ENCODE results near the gene CD24.

CD24 gene

DNA sequence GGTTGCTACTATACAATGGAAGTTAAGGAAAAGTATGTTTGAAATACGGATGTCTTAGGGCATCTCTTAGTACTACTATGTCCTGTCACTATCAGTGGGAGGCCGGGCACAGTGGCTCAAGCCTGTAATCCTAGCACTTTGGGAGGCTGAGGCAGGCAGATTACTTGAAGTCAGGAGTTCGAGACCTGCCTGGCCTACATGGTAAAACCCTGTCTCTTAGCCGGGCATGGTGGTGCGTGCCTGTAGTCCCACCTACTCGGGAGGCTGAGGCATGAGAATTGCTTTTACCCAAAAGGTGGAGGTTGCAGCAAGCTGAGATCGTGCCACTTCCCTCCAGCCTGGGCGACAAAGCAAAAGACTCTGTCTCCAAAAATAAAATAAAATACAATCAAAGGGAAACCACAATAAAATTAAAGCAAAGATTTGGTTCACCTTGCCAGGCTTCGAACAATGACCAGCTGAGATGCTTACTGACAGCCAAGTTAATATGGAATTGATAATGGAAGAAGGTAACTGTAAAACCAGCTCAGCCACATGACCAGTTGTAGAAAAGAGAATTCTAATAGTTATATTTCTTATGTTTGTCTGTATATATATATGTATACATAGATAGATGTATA is 6.5 kb downstream of the CD24 start:
- no peak for DNase-seq

DNA sequence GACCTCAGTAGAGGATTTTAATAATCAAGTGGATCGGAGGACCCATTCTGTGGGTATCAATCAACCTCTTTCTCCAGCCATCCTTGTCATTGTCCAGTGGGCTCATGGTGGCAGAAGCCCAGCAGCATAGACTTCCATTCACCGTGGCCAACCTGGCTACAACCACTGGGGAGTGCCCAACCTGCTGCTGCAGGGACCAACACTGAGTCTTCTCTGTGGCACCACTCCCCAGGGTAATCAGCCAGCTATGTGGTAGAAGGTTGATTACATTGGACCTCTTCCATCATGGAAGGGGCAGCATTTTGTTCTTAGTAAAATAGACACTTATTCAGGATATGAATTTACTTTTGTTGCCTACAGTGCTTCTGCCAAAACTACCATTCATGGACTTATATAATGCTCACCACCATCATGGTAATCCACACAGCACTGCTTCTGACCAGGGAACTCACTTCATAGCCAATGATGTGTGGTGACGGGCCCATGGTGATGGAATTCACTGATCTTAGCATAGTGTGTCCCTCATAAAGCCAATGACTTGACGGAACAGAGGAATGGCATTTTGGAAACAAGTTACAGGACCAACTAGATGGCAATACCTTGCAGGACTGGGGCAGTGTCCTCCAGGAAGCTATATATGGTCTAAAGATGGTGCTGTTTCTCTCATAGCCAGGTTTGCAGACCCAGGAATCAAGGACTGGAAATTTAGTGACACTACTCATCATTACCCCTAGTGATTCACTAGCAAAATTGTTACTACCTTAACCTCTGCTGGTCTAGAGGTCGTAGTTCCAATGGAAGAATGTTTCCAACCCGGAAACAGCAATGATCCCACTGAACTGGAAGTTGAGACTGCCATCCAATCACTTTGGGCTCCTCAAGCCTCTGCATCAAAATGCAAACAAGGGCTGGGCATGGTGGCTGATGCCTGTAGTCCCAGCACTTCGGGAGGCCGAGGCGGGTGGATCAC is 7.6 kb downstream of the CD24 start:
- DNase-seq: no peak

DNA sequence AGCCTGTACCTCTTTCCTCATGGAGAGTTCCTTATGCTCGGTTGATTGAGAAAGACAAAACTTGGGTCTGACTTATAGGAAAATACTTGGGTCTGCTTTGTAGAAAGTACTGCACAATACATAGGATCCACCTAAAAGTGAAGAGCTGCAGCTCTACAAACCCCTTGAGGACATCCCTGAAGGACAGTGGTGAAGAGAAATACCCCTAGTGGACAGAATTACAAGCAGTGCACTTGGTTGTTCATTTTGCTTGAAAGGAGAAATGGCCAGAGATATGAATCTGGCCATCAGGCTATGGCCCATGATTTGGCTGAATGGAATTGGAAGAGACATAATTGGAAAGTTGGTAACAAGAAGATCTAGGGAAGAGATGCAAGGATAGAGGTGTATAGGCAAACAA is 8.3 kb downstream of the CD24 start:
- no peak for DNase-seq

DNA sequence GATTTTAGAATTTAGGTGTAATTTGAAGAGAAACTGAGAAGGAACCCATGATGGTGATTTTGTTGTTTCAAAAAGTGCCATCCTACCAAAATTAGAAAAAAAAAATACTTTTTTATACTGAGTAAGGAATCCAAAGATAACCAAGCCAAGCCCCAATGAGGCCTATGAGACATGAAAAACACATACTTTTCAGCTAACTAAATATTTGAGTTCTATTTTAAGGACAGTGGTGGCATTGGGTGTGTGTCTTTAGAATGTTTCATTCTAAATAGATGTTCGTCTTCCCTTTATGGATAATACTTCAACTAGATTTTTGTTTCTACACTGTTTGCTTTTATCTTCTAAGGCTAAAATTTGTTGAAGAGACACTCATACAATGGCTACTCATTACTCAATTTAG is 9.6 kb downstream of the CD24 start:
- DNase-seq: no peak

DNA sequence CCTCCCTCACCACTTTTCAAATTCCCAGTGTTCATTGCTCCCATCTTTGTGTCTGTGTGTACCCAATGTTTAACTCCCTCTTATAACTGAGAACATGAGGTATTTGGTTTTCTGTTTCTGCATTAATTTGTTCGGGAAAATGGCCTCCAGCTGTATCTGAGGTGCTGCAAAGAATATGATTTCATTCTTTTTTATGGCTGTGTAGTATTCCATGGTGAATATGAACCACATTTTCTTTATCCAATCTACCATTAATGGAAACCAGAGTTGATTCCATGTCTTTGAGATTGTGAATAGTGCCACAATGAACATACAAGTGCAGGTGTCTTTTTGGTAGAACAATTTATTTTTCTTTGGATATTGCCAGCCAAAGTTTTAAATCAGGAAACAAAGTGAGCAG is 10.4 kb downstream of the CD24 start:
- DNase-seq: no peak

DNA sequence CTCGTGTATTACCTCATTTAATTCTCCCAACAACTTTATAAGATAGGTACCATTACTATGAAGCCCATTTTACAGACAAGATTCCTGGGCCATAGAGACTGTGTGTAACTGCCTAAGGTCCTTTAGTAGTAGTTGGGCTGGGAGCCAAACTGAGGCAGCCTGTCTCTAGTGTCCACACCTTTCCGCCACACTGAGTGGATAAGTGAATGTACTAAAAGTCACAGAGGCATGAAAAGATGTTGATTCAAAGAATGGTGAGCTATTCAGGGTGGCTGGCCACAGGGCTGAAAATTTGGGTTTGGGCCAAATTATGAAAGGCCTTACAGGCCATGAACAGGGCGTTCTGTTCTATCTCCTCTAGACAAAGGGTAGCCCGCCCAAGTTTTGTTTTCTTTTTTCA is 11.0 kb downstream of the CD24 start:
- no peak for DNase-seq

DNA sequence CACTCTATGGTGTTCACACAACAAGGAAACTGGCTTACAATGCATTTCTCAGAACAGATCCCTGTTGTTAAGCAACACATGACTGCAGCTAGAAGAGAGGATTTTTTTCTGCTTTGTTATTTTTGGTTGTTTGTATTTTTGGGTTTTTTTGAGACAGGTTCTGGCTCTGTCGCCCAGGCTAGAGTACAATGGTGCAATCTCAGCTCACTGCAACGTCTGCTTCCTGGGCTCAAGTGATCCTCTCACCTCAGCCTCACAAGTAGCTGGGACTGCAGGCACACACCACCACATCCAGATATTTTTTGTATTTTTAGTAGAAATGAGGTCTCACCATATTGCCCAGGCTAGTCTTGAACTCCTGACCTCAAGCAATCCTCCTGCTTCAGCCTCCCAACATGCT is 12.7 kb downstream of the CD24 start:
- DNase-seq: no peak

DNA sequence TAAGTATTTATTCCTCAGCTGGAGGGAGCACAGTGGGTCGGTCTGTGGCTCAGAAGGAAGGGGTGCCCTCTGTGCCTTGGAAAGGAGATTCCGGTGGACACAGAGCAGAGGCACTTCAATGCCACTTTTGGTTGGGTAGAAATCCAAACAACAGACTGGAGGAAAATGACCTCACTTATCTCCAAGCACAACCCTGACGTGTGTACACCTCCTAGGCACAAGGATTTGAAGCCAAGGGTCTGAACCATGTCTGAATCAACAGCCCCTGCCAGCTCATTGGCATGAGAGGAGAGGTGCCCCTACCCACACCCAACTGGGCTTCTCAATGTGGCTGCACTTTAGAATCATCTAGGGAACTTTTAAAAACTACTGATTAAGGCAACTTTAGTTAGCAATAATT is 13.4 kb downstream of the CD24 start:
- no peak for DNase-seq

DNA sequence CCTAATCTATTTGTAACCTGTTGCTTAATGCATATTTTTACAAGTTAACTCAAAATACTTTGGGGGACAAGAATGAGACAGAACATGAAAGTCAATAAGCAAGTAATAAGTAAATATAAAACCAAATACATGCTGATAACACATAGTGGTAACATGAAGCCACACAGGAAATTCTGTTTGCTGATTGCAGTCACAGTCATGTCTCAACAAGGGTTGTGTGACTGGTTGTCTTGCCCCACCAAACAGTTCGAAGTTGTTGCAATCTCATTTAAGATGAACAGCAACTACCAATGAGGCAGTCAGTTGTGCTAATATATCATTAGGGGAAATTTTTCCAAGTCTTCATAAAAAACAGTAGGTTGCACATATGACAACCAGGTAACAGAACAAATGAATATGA is 14.5 kb downstream of the CD24 start:
- DNase-seq: no peak

DNA sequence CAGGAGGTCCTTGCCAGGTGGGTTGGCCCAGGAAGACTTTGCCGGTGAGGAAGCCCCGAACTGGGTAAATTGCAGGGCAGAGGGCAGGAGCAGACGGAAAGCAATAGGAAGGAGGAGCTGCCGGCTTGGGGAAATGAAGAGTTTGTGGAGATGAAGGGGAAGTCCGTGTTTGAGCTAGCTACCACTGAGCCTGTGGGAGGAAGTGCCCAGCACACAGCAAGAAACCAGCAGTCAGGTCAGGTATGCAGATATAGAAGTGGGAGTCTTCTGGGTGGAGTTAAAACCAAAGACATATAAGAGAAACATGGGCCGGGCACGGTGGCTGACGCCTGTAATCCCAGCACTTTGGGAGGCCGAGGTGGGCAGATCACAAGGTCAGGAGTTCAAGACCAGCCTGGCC is 34.7 kb downstream of the CD24 start:
- no peak for DNase-seq

DNA sequence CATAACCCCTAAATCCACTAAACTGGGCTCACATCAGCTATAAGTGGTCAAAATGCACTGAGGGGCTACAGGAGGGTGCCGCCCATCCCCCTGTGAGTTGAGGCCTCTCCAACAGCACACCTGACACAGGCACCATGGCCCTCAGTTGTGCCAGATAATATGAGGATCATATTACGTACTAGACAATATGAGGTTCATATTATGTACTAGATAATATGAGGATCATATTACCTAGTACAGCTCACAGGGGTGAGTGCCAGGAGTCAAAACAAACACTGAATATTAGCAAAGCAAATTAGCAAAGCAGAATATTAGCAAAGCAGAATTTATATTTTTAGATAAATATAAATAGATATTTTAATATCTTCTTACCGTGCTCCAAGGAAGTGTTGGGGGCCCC is 35.3 kb downstream of the CD24 start:
- DNase-seq: peak; percentile 64

DNA sequence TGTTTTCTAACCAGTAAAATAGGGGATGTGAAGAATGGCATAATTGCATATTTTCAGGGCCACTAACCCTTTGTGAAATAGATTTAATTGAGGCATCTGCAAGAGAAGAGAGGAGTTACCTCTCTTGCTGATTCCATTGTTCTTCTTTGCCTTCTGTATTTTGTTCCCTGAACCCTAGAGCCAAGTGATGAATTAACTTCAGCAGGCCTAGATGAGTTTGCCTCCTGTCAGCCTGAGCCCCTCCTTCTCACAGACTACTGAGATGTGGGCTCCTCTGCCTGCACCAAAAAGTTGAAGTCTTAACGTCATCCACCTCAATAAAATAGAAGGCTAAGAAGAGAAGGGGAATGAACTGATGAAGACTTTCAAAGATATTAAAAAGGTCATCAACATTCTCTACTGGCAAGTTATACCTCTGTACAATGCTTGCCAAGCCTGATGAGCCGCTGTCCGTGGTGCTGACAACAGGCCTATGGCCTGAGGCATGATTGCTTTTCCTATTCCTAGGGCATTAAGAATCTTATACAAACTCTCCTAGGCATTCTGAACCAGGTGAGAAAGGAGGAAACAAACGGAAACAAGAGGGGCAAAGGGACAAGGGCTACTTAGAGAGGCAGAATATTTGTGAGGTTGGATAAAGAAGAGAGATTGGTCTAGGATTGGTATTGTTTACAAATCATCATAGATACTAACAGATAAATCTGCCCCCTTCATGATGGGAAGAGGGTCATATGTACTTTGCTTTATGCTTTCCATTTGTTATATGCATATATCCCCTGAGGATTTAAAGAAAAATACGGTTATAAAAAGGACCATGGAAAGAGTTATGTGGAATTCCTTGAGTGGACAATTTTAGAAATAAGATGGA is 46.8 kb downstream of the CD24 start:
- no peak for DNase-seq

DNA sequence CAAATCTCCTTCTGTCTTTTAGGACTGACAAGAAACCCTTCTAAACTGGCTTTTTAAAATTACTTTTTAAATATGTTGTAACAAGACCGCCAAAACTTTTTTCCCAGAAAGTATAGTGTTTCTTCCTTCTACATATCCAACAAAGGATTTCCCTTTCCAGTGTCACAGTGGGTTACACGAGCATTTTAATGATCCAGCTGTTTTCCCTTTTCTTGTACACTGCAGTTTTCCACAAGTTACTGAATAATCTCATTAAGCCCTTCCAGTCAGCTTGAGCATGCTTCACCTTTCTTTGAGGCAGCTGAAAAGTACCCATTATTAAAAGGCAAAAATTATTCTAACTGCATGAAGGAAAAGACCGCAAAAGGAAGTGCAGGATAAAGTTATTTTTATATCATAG is 48.6 kb downstream of the CD24 start:
- DNase-seq: no peak

DNA sequence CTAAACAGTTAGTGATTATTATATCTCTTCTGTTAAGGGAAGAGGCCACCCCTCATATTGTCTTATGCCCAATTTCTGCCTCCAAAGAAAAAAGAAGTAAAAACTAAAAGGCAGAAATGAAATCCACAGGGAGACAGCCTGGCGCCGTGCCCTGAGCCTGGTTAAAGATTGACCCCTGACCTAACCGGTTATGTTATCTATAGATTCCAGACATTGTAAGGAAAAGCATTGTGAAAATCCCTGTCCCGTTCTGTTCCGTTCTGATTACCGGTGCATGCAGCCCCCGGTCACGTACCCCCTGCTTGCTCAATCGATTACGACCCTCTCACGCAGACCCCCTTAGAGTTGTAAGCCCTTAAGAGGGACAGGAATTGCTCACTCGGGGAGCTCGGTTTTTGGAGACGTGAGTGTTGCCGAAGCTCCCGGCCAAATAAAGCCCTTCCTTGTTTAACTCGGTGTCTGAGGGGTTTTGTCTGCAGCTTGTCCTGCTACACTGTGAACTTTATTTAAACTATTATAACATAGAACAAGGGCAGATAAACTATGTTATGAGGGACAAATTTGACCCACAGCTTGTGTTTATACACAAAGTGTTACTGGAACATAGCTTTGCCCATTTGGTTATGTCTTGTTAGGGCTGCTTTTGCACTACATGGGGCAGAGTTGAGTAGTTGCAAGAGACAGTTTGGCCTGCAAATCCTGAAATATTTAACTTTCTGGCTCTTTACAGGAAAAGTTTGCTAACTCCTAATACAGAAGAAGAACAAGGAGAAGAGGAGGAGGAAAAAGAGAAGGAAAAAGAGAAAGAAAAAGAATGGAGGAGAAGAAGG is 49.6 kb downstream of the CD24 start:
- DNase-seq: no peak

DNA sequence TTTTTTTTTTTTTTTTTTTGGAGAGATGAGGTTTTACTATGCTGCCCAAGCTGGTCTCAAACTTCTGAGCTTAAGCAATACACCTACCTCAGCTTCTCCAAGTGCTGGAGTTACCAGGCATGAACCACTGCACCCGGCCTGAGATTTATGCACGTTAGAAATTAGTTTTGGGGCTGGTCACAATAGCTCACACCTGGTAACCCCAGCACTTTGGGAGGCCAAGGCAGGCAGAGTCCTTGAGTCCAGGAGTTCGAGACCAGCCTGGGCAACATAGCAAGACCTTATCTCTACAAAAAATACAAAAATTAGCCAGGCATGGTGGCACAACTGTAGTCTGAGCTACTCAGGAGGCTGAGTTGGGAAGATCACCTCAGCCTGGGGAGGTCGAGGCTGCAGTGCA is 51.9 kb downstream of the CD24 start:
- DNase-seq: no peak
